ENCODE data around the gene OR10J1.
"Not testable (repeated sequence)": the region's sequence is repeated elsewhere in the genome, so short reads cannot be mapped to it uniquely, and the experiment has no call there.

The OR10J1 gene, protein sequence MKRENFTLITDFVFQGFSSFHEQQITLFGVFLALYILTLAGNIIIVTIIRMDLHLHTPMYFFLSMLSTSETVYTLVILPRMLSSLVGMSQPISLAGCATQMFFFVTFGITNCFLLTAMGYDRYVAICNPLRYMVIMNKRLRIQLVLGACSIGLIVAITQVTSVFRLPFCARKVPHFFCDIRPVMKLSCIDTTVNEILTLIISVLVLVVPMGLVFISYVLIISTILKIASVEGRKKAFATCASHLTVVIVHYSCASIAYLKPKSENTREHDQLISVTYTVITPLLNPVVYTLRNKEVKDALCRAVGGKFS

DNA sequence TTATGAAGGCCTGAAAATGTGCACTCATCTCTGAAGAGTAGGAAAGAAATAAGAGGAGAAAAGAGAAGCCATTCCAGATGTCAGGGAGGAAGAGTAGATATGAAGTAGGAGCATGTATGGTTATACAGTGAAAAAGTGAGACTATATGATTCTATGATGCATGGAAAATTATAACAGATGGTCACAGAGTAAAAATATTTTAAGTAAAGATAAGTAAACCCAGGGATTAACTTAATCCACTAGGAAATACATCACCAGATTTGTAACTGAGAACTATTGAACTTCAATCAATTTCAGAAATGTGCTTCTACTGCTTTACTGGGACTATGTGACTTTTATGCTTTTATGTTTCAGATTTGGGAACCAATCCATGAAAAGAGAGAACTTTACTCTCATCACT is at the start of gene OR10J1:
OR10J1 (plus strand) TSS at position 301 of the 400 bp plus-strand sequence; CDS start at position 371, 70 bp downstream.
- DNase-seq (ENCODE audit: low read depth in 2 of 2): no peak

GRCh38 chr1:159406821-159407220 is 32.7 kb upstream of the OR10J1 start:
- DNase-seq (ENCODE audit: low read depth in 2 of 2): no peak

- DNase-seq (ENCODE audit: low read depth in 2 of 2): no peak
These were observed 30.6 kb upstream of the OR10J1 start for GRCh38 chr1:159408862-159409400.

DNA sequence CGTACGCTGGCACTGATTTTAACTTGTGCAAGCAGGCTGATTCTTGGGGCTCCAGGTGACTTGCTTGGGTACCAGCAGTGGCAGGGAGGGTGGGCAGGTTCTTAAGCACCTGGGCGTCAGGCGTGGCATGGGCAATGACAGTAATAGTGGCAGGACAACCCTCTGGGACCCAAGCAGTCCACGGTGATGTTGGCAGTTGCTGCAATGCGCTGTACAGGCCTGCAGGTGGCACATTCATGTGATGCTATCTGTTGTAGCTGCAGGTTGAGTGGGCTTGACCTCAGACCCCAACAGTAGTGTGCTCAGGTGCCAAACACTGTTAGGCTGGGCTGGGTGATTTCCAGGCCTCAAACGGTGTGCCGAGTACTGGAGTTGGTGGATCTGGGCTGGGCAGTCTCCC is 17.7 kb upstream of the OR10J1 start:
- no peak for DNase-seq (ENCODE audit: low read depth in 2 of 2)

DNA sequence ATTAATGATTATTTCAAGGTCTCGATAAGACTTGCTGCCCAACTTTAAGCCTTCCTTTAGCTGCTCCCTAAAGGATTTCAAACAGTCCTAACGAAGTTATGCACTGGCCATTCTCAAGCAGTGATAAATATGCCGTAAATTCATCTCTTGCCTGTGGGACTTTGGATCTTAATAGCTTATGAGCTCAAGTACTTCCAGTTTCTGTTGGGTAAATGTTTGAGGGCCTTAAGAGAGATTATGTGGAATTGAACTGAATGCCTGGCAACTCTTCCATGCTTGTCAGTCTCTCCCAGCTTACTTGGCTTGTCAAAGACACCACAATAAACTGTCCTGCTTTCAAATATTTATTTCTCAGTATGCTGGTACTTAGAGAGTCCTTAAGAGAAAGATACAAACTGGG is 11.0 kb upstream of the OR10J1 start:
- no peak for DNase-seq (ENCODE audit: low read depth in 2 of 2)

DNA sequence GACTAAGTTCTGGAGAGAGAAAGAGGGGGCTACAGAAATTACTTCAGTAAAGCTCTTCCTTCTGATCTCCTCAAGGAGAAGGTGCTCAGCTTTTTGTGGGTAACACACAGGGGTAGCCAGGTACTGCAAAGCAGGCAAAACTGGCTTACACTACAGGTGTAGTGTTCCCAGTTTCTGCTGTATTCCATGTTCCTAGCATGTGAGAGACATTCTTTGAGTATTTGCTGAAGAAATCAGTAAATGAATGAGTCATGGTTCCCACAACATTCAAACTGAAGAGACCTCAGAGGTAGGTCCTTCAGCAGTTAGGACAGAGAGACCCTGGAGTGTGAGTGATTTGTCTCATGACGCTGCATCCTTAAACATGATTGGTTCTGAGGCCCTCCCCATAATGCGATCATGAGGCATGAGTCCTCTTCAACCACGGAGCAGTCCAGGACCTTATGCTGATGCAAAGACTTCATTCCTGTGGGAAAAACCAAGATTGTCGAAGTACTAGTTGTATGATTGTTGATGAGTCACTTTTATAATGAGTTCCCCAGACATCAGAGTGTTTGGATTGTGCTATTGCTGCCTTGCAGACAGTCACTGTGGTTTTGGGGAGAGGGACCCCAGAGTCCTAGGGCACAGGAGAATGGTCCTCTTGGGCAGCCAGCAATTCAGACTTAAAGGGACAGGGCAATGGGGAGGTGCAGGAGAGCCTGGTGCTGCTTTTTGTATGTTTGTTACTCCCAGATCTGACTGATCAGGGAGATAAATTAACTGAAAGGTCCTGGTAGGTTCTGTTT is 10.3 kb upstream of the OR10J1 start:
- no peak for DNase-seq (ENCODE audit: low read depth in 2 of 2)

DNA sequence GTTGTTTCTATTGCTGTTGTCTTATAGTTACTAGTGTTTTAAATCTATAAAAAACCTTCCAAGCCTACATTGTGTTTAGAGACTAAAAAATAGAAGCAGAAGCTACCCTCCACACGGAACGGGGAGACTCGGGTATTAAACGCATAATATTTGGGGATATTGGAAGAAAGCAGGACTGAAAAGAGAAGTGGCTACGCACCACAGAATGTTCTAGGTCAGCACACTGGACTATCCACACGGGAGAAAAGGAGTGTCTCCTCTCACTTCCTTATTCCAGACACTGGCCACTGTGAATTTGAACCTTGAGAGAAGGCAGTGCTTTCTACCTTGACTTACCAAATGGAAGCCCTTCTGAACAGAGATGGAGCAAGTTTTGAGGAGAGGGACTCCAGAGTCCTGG is 8.5 kb upstream of the OR10J1 start:
- no peak for DNase-seq (ENCODE audit: low read depth in 2 of 2)

DNA sequence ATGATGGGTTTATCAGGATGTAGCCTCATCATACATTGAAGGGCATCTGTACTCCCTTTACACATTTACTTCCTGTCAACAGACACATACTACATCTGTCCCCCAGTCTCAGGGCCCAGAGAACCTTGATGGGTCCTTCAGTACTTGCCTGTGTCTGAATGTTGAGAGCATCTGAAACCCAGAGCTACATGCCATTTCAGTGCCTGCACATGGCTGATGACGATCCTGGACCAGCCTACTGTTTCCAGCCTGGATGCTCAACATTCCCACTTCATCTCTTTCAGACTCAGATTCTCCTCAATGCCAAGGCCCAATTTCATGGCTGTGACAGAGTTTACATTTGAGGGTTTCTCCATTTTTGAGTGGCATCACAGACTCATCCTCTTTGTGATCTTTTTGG is 7.6 kb upstream of the OR10J1 start, which contains the start of gene OR10J4:
OR10J4 (plus strand) TSS at position 301 of the 400 bp plus-strand sequence.
- DNase-seq (ENCODE audit: low read depth in 2 of 2): no peak

DNA sequence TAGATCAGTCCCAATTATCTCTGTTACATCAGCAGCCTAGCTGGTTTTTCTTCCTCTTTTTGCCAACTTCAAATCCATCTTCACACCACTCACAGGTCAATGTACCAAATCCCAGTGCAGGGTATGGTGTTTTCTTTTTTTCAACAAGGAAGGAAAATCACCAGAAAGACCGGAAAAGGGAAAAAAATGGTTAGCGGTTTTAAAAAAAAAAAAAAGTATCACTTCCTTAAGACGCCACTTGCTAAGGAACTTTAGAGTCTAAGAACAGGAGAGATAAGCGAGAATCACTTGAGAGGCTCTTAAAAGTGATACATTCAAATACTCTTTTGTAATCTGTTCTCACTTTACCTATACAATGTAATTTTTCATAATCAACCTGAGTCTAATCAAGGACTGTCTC is 3.1 kb upstream of the OR10J1 start:
- DNase-seq (ENCODE audit: low read depth in 2 of 2): no peak

DNA sequence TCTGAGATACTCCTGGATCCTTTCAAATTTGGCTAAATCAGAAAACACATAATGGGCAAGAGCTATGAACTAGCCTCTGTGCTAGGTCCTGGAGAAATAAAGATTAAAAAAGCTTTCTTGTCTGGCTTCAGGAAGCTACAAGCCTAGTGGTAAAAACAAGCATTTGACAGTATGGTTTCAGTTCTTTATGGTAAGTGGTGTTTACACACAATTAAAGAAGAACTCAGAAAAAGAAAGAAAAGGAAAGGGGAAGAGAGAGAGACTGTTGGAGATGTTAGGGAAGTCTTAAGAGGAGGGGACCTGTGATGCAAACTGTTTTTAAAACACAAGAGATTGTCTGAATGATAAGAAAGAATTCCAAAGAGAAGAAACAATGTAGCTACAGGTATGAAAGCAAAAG is 1.8 kb downstream of the OR10J1 start:
- DNase-seq (ENCODE audit: low read depth in 2 of 2): no peak

DNA sequence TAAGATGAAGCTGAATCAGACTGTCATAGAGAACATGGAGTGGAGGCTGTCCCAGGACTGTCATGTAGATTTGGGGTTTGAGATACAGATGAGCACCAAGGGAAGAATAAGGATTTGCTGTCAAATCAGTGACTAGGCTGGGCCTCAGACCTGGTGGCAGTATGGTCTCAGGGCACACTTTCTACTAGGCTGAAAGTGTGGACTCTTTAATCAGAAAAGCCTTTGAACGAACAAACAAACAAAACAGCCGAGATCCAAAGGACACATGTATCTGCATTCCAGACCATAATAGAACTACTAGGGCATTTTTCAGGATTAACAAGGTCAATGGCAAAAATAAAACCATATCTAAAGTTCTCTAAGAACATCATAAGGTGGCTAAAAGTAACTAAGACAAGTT is 2.9 kb downstream of the OR10J1 start:
- DNase-seq (ENCODE audit: low read depth in 2 of 2): no peak

DNA sequence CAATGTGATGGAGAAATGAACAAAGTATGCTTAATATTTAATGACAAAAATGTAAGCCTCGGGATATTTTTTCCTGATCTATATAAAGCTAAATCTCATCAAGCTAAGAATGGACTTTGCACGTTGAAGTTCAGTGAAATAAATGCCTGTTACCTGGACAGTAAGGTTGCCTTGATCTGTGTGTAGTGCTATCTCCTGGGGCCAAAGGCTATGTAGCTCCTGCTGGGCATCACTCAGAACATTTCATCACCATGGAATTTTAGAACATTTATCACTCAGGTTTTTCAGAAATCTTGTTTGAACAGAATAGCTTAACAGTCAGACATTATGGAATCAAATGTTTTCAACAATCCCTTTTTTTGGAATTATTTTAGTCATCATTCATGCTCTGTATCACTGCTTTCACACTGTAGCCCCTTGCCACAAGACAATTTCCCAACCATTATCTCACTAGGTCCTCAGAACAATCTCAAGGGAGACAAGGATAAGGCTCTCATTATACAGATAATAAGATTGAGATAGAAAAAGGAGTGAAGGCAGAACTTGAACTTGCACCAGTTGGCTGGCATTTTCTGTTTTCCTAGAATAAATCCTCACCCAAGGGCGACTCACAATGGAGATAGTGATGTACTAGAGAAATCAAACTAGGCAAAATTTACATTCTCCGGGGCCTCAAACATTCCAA is 3.7 kb downstream of the OR10J1 start:
- DNase-seq (ENCODE audit: low read depth in 2 of 2): no peak

GRCh38 chr1:159444511-159444910 is 5.0 kb downstream of the OR10J1 start:
- DNase-seq (ENCODE audit: low read depth in 2 of 2): no peak

DNA sequence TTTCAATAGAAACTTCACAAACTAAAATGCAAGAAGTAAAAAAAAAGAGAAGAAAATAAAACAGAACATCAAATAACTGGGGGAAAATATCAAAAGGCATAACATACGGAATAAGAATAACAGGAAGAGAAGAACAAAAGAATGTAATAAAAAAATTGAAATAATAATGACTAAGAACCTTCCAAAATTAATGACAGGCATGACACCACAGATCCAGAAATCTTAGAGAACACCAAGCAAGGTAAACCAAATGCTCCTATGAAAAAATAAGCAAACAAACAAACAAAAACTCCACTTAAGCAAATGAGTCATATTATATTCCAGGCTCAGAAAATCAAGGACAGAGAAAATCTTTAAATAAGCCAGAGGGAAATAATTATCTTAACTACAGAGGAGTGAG is 8.7 kb downstream of the OR10J1 start:
- DNase-seq (ENCODE audit: low read depth in 2 of 2): no peak

DNA sequence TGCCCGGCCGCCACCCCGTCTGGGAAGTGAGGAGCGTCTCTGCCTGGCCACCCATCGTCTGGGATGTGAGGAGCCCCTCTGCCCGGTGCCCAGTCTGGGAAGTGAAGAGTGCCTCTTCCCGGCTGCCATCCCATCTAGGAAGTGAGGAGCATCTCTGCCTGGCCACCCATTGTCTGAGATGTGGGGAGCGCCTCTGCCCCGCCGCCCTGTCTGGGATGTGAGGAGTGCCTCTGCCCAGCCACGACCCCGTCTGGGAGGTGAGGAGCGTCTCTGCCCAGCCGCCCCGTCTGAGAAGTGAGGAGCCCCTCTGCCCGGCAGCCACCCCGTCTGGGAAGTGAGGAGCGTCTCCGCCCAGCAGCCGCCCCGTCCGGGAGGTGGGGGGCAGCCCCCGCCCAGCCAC is 10.1 kb downstream of the OR10J1 start:
- not testable (repeated sequence) for DNase-seq (ENCODE audit: low read depth in 2 of 2)

DNA sequence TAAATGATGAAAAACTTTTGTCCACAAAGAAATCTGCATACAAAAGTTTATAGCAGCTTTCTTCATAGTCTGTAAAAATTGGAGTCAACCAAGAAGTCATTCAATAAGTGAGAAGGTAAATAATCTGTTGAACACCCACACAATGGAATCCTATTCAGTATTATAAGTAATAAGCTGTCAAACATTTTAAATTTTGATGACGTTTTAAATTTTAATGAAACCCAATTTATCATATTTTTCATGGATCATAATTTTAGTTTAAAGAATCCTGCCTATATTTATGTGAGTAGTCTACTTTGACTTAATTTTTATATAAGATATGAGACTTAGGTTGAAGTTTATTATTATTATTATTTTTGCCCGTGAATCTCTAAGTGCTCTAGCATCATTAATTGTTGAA is 20.0 kb downstream of the OR10J1 start:
- DNase-seq (ENCODE audit: low read depth in 2 of 2): no peak

DNA sequence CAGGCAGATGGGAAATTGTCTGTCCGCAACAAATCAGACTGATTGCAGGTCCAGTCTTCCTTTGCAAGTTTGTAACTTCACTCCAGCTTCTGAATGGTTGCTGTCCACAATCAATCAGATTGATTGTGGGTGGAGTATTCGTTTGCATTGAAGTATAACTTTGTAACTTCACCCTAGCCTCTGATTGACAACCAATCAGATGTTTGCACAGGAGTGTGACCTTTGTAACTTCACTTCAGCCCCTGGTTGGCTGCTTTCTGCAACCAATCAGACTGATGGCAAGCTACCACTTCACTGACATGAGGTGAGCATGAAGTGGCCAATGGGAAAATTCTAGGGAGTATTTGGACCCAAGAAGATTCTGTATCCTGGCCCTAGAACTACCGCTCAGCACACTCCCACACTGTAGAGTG is 25.7 kb downstream of the OR10J1 start:
- no peak for DNase-seq (ENCODE audit: low read depth in 2 of 2)

GRCh38 chr1:159468321-159468720 is 28.8 kb downstream of the OR10J1 start:
- no peak for DNase-seq (ENCODE audit: low read depth in 2 of 2)

GRCh38 chr1:159469921-159470533 is 30.5 kb downstream of the OR10J1 start:
- DNase-seq (ENCODE audit: low read depth in 2 of 2): no peak

DNA sequence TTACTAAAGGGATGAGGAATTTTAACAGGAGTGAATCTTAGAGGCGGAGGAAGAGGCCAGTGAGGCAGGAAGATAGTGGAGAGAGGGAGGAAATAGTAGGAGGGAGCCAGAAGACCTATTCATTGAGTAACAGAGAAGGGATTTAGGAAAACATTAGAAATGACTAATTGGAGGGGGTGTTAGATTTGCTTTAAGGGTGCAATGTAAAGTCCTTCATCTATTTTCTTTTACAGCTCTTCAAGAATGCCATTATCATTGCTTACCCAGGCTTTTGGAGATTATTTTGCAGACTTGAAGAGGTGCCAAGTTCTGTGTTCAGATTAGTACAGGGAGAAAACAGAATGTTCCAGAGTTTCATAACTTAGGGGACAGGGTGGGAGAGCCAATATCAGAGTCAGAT is 33.8 kb downstream of the OR10J1 start:
- DNase-seq (ENCODE audit: low read depth in 2 of 2): no peak

- DNase-seq (ENCODE audit: low read depth in 2 of 2): no peak
These were observed 35.4 kb downstream of the OR10J1 start for GRCh38 chr1:159474926-159475325.

- DNase-seq (ENCODE audit: low read depth in 2 of 2): no peak
These were observed 44.0 kb downstream of the OR10J1 start for GRCh38 chr1:159483501-159483900.
